Ramos (cell line): ENCODE results near the gene CRAMP1.
"Not testable (repeated sequence)": the region's sequence is repeated elsewhere in the genome, so short reads cannot be mapped to it uniquely, and the experiment has no call there.

Experiments used
- in situ Hi-C: fragments of 300-500 bp; cut with MboI; formaldehyde crosslinking; loops from one replicate; pipeline ENCODE4 v1.14.3; 2022; ENCODE audit warnings: low sequenced_read_pairs; ENCODE audit not compliant: unreplicated experiment

Gene CRAMP1

DNA sequence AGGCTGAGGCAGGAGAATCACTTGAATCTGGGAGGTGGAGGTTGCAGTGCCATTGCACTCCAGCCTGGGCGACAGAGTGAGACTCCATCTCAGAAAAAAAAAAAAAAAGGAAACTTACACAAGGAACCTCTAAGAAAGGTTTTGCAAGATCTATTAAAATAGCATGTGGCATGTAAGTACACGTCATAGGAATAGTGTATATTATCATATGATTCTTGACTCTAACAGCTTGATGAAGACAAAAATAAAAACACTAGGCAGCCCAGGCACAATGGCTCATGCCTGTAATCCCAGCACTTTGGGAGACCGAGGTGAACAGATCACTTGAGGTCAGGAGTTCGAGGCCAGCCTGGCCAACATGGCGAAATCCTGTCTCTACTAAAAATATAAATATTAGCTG lies 16.6 kb upstream of the CRAMP1 start:
- in situ Hi-C loops: not testable (repeated sequence)

DNA sequence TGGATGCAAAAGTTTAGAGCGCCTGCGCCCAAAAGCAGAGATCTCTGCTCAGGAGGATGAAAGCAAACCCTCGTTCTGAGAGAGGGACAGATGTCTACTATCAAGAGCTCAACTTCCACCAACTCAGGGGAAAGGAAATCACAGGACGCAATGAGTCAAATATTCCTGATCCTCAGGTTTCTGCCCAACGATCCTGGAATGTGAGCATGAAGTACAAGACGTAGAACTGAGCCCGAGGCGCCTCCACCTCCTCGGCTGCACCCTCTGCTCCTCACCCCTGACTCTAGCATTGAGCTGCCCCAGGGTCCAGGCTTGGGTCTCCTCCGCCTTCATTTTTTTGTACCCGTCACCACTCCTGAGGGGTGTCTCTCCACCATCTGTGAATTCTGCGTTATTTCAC lies 15.6 kb upstream of the CRAMP1 start:
- in situ Hi-C loops: no loop called here

DNA sequence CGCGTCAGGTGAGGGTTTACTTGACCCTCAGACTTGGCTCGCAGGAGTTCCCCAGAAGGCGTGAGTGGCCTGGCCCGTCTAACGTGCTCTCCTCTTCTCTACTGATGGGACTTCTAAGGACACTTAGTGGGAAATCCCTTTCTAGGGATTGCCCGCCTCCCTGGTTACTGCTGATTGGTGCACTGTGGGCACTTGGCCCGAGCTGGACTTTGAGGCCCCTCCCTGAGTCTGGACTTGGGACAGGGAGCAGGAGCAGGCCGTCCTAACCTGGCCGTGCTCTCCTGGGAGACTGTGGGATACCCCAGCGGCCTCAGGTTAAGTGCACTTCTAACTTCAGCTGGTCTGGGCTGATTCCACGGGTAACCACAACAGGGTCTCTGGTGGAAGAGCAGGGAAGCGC lies 15.0 kb upstream of the CRAMP1 start:
- in situ Hi-C loops: no loop called here

DNA sequence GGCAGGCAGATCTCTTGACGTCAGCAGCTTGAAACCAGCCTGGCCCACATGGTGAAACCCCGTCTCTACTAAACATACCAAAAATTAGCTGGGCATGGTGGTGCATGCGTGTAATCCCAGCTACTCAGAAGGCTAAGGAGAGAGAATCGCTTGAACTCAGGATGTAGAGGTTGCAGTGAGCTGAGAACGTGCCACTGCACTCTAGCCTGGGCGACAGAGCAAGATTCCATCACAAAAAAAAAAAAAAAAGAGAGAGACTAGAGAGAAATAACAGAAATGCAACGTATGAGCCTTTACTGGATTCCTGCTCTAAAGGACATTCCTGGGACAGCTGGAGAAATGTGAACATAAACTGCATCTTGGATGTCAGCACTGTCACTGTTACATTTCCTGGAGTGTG lies 11.1 kb upstream of the CRAMP1 start:
- in situ Hi-C loops: no loop called here

DNA sequence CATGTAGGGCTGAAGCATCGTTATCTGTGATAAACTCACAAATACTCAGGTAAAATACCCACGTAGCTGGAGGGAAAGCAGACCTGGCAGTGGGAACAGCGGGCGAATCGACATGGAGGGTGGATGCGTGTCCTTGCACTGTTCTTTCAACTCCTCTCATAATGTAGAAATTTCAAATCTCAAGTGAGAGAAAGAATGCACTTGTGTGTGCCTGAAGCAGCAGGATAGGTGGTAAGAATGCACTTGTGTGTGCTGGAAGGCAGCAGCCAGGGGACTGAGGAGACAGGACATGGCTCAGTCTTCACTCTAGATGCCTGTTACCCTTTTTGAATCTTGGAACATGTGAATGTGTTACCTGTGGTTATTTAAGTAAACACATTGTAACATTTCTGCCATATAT lies 10.7 kb upstream of the CRAMP1 start:
- in situ Hi-C loops: no loop called here

DNA sequence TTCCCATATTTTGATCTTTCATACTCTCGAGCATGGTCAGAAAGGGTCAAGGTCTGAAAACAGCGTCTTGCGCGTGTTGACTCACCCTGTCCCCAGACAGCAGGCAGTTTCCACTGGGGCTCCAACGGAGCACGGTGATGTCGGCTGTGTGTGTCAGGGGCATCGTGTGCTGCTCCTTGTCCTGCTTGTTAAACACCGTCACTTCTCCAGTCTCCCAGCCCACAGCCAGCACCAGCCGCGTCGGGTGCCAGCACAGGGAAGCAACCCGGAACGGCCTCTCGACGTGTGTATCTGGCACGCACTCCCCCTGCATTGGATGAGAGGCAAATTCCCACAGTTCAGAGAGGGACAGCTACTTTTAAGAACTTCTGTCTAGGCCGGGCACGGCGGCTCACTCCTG lies 9.9 kb upstream of the CRAMP1 start:
- in situ Hi-C loops: no loop called here

DNA sequence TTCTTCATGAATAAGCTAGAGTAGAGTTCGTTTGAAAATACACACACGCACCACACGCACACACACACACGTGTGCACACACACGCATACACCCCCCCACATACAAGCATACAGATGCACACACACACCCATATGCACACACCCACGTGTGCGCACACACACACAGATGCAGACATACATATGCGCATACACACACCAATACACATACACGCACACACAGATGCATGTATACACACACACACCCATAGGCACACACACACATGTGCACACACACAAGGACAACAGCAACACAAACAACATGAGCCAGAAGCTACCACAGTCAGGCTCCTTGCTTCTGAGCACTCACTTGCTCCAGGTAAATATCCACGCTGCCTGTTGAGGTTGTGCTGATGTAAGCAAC lies 5.4 kb upstream of the CRAMP1 start:
- in situ Hi-C loops: no loop called here

DNA sequence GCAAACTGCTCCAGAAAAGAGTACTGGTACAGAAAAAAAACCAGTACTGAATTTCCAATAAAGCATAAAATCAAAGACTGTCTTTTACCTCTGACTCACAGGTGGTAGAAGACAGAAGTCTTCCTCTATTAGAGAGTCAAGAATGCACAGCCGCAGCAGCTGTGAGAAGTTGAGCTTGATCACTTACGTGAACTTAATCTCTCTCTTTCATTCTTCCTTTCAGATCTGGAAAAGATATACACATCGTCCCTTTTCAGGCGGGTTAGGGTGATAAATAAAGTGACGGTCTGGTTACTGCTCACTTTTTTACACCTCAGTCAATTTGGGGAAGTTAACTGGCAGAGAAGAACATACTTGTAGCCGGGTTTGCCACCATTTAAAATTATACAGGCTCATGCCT lies 4.2 kb upstream of the CRAMP1 start:
- in situ Hi-C loops: no loop called here

DNA sequence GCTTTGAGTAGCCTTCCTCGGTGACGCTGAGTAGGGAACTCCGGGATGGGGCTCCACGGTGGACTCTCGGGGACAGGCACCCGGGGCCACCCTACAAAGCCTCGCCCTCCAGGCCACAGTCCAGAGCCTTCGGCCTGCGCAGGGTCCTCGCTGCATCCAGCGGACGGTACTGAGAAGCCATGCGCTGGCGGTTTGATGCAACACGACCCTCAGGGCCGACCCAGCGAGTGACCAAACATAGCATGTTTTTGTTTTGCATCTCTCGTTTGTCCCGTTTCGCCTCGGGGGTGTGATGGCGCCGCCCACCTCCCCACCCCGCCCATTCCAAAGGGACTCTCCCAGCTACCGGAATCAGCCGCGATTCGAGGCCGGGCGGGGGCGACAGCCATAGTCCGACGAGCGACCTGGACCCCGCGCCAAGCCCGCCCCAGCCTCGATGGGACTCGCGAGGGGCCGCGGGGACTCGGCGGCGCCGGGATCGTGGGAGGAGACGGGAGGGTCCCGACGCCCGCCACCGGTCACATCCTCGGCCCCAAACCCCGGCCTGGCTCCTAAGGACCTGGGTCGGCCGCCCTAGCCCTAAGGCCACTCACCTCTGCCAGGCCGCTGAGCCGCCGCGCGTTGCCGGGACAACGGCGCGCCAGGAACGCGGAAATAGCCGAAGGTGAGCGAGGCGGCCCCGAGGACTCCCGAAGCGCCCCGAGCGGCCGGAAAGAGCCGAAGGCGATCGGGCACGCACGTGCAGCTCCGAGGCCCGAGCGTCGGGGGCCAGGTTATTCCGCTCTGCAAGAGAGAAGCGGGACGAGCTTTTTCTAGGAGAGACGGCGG lies 1.9 kb upstream of the CRAMP1 start:
- in situ Hi-C loops: no loop called here

DNA sequence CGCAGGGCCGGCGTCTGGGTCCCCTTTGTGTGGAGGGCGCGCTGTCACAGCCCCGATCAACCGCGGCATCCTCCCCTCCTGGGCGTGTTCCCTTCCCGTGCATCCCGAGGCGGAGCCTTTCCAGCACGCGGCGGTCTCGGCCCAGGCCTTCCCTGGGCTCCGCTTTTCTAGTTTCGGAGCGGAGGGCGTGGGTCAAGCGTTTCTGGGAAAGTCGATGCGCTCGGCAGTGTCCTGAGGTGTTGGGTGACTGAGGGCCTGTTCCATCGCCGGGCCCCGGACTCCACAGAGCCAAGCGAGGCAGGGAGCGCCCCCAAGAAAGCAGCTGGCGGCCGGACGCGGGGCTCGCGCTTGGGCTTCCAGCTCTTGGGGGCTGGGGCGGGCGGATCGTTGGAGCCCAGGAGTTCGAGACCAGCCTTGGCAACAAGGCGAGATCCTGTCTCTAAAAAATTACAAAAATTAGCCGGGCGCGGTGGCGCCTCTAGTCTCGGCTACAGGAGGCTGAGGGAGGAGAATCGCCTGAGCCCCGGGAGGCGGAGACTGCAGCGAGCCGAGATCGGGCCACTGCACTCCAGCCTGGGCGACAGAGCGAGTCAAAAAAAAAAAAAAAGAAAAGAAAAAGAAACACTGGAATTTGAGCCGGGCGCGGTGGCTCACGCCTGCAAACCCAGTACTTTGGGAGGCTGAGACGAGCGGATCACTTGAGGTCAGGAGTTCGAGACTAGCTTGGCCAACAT lies 1.1 kb upstream of the CRAMP1 start:
- in situ Hi-C loops: no loop called here

DNA sequence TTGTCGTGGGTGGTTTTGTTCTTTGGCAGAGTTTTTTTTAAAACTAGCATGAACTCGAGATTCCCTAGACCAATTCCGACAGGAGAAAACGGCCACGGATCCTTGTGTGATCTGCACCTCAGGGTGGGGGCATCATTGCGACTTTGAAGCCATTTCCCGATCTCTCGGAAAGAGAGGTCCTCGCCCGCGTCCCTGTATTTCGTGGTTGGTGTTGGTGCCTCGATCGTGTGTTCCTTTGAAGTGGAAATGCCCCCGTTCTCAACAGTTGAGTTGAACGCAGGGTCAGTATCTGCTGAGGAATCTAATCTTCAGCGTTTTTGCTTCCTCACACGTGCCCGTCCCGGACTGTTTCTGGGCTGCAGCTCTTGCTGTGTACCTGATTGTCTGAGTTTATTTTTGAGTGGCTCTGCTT lies 1.1 kb downstream of the CRAMP1 start:
- in situ Hi-C loops: no loop called here

DNA sequence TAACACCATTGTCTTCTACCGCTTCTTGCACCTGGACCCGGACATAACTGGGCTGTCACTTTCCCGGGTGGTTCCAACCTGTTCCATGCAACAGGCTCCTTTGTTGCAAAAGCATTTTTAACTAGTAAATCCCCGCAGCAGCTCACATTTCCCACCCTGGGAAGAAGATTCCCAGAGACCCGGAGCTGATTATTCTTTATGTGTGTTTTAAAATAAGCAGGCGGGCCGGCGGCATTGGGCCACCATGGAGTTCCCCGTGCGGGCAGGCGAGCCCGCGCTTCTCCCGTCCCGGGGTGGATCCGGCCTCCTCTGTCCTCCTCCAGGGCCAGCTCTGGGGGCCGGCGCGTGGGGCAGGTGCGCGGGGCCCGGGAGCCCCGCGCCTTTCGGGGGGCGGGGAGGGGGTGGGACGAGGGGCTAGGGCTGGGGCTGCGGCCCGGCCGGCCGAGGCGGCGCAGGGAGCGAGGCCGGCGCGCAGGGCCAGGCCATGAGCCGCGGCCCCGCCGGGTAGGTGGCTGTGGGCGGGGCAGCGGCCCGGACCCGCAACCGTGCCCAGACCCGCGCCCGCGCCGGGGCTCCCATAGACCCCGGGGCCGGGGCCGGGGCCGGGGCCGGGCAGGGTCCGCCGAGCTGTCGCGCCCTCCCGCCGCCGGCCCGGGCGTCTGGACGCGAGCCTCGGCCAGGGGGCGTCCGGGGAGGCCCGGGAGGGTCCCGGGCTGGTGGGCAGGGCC lies 1.7 kb downstream of the CRAMP1 start:
- in situ Hi-C loops: no loop called here

DNA sequence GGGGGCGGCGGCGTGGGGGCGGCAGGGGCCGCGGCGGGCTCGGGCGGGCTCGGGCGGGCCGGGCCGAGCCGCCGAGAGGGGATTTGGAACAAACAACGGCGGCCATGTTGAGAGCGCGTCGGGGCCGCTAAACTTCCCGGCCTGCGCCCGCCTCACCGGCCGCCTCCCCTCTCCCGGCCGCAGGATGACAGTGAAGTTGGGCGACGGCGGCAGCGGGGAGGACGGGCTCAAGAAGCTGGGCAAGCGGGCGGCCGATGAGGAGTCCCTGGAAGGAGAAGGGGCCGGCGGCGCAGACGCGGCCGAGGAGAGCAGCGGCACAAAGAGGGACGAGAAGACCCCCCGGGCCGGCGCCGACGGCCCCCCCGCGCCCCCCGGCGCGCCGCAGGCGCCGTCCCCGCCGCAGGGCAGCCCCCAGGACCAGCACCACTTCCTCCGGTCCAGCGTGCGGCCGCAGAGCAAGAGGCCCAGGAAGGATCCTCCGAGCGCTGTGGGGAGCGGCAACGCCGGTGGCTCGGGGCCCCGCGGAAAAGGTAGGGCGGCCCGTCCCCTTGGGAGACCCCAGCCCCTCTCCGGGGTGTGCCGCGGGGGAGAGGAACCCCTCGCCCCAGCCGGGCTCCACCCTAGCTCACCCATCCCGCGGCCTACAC lies 2.4 kb downstream of the CRAMP1 start:
- in situ Hi-C loops: no loop called here

DNA sequence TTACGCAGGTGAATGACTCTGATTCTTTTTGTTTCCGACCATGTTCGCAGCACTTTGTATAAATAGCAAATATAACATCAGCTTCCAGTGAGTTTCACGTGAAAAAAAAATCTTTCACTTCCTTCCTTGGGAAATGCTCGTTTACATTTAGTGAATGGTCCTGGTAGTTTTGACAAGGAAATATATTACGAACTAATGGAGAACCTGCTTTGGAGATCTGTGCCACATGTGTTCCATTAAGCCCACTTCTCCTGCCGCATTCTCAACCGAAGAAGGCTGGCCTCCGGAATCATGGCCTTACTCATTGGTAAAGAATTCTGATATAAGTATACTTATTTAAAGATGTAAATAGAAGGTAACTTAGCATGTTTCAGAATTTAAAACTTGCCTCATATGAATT lies 3.6 kb downstream of the CRAMP1 start:
- in situ Hi-C loops: no loop called here

DNA sequence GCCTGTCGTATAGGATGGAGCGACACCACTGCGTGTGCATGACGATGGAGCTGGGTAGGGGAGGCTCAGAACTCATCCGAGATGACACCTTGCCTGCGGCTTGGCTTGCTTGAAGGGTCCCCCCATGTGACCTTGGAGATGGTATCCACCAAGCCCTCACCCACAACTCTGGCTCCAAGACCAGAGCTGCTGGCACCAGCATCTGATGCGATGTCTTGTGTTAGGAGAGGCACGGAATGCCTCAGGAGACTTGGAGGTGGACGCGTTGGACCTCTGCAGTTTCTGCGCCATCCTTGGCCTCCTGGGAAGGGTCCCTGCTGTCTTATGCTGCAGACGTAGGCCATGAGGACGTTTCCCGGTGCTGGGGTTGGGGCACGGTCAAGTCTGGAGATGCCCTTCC lies 7.8 kb downstream of the CRAMP1 start:
- in situ Hi-C loops: no loop called here

DNA sequence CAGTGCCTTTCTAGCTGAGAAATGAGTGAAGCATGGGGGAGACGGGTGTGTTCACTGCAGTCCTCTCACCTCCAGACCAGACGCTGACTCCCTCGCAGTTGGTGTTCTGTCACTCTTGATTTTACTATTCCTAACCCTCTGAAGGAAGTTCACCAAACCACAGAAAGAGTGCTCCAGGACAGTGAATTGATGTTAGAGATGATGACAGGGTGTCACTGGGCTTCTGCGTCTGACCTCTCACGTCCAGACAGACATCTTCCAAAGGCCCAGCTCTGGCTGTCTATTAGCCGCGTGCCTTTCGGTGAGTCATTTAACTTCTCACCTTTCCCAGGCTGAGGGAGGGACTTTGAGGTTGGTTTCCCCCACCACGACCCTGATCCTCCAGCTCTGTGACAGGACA lies 8.2 kb downstream of the CRAMP1 start:
- in situ Hi-C loops: no loop called here

DNA sequence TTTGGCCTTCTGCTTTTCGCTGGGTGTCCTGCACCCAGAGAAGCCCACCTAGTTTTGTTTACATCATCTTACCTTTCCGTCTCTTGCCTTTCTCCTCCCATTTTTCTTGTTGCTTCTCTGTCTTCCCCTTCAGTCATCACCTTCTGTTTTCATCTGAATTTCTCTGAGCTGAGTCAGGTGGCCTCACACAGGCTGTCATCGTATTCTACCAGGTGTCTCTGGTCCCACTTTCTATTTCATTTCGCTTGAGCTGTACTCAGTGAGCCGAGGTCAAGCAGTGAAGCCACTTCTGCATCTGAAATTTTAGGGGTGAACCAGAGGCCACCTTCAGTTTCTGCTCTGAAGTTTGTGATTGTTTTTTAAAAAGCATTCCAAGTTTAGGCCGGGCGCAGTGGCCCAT lies 9.7 kb downstream of the CRAMP1 start:
- in situ Hi-C loops: no loop called here

DNA sequence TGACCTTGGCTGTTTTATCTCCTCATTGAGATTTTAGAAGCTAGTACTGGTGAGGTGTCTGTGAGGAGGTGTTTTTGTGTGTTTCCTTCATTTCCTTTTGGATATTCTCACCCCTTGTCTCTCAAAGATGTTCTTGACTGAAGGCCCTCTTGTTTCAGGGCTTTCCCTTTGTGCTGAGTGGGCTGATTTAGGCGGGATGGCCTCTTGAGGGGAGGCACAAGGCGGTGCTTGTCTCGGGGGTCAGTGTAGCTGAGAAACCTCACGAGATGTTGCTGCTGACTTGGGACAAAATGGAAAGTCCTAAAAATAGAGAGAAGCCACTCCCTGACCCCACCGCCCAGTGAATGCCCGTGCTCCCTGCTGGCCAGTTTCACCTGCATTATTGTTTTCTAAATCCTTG lies 14.2 kb downstream of the CRAMP1 start:
- in situ Hi-C loops: no loop called here

DNA sequence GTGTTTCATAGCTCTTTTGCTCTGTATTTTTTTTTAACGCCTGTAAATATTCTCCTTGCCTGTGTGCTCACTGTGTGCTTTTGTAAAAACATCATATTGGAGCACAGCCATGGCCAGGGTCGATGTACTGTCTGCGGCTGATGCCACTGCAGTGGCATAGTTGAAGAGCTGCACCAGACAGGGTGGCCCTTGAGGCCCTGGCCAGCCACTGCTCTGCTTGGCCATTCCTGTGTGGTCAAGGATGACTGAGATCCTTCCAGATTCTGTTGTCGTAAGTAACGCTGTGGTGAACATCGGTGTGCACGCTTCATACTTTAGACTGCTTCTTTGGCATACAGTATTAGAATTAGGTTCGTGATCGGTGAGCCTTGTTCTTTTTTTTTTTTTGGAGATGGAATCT lies 14.6 kb downstream of the CRAMP1 start:
- in situ Hi-C loops: no loop called here

DNA sequence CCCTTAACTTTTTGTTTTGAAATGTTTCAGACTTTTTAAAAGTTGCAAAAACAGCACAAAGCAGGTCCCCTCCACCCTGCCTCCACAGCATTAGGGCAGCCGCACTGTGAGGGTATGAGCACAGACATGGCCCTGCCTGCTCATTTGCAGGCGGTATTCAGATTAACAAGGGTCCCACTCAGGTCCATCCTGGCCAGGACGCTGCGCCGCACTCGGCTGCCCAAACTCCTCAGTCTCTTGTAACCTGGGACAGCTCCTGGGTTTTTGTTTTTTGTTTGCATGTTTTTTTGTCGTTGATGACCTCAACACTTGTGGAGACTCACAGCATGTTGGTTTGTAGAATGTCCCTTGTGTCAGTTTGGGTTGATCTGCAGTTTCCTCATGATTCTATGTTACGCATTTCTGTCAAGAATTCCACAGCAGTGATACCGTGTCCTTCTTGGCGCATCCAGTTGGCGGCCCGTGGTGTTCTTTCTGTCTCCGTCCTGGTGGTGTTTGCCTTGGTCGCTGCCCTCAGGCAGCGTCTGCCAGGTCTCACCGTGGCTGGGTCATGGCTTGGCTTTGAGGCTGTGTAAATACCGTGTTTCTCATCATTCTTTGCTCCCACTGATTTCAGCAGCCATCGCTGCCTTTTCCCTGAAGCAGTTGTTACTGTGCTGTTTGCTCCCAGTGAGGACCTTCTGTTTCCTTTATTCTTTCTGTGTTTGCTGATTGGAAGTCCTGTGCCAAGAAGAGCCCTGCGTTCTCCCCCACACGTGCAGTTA lies 18.5 kb downstream of the CRAMP1 start:
- in situ Hi-C loops: no loop called here
